GM18505 (cell line): ENCODE results near the gene PCK2.
A peak's percentile ranks its signal among the peaks of the same experiment; 100 is the strongest.
"Not testable (repeated sequence)": the region's sequence is repeated elsewhere in the genome, so short reads cannot be mapped to it uniquely, and the experiment has no call there.

Source experiments
- ATAC-seq: cut with Tn5 transposase; IDR thresholded peaks from one replicate; pipeline ENCODE4 v1.9.1; 2021; ENCODE audit not compliant: unreplicated experiment
- POLR2A ChIP-seq: IDR thresholded peaks from 4 replicates; pipeline ENCODE4 v1.6.1; 2011; ENCODE audit warnings: borderline replicate concordance; ENCODE audit not compliant: insufficient read depth, insufficient read length; ENCODE audit errors: extremely low read depth

Gene PCK2

GRCh38 chr14:24102357-24103048 lies 8.4 kb downstream of the PCK2 start:
- peak; percentile 0 for TF ChIP-seq POLR2A
- no peak for ATAC-seq

GRCh38 chr14:24103451-24103850 lies 9.3 kb downstream of the PCK2 start:
- no peak for TF ChIP-seq POLR2A

GRCh38 chr14:24105609-24106239 lies 11.6 kb downstream of the PCK2 start:
- not testable (repeated sequence) for ATAC-seq

More at GRCh38 chr14:24103451-24103850, 9.3 kb downstream of the PCK2 start:
- no peak for ATAC-seq

GRCh38 chr14:24106672-24107271 lies 12.7 kb downstream of the PCK2 start:
- ATAC-seq, result no peak
- TF ChIP-seq POLR2A, result no peak

- TF ChIP-seq POLR2A, result no peak
Observed at GRCh38 chr14:24108336-24108874, 14.3 kb downstream of the PCK2 start.

GRCh38 chr14:24110060-24110459 lies 15.9 kb downstream of the PCK2 start:
- no peak for ATAC-seq
- no peak for TF ChIP-seq POLR2A

More at GRCh38 chr14:24108336-24108874, 14.3 kb downstream of the PCK2 start:
- no peak for ATAC-seq

GRCh38 chr14:24110523-24110922 lies 16.4 kb downstream of the PCK2 start:
- ATAC-seq, result no peak
- TF ChIP-seq POLR2A, result no peak

GRCh38 chr14:24113379-24113800 lies 19.3 kb downstream of the PCK2 start:
- ATAC-seq, result no peak
- TF ChIP-seq POLR2A, result no peak

GRCh38 chr14:24113801-24114531 lies 19.9 kb downstream of the PCK2 start:
- peak; percentile 82 for TF ChIP-seq POLR2A
- peak; percentile 19 for ATAC-seq

- peak; percentile 72 for TF ChIP-seq POLR2A
- ATAC-seq, result peak; percentile 80
Observed at GRCh38 chr14:24114532-24115421, 20.7 kb downstream of the PCK2 start, which contains the start of the genes DCAF11 and NRL. TSS of gene DCAF11 (plus strand) at chr14:24114777. CDS start at chr14:24115595, 818 bp downstream. TSS of gene NRL (minus strand) at chr14:24114949. CDS start at chr14:24082848, 32,101 bp downstream.

GRCh38 chr14:24115422-24116127 lies 21.5 kb downstream of the PCK2 start:
- ATAC-seq, result no peak
- no peak for TF ChIP-seq POLR2A
